ENCODE results near the gene RCE1.

DNA sequence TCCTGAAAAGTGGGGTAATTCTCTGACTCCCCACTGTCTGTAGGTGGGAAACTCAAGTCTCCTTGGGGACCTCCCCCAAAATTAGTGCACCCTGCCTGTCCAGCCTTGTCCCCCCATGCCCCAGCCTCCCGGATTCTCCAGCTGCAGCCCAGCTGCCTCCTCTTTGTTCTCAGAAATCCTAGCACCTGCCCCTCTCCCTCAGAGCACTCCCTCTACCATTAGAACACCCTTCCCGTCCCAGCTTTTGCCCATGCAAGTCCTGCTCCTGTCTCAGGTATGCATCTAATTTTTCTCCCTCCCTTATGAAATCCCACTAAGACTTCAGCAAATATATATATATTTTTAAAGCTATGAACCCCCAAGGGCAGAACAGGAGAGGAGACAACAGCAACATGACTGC, 50.9 kb downstream of the RCE1 start:
- no peak for TF ChIP-seq SPI1 (IDR thresholded peaks at IDR 0.05; ENCODE audit: borderline replicate concordance, low read depth)
- TF ChIP-seq, protein P1, sequence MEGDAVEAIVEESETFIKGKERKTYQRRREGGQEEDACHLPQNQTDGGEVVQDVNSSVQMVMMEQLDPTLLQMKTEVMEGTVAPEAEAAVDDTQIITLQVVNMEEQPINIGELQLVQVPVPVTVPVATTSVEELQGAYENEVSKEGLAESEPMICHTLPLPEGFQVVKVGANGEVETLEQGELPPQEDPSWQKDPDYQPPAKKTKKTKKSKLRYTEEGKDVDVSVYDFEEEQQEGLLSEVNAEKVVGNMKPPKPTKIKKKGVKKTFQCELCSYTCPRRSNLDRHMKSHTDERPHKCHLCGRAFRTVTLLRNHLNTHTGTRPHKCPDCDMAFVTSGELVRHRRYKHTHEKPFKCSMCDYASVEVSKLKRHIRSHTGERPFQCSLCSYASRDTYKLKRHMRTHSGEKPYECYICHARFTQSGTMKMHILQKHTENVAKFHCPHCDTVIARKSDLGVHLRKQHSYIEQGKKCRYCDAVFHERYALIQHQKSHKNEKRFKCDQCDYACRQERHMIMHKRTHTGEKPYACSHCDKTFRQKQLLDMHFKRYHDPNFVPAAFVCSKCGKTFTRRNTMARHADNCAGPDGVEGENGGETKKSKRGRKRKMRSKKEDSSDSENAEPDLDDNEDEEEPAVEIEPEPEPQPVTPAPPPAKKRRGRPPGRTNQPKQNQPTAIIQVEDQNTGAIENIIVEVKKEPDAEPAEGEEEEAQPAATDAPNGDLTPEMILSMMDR (IDR thresholded peaks at IDR 0.05; ENCODE audit: insufficient read depth, low read length), result no peak
- TF ChIP-seq, protein P2, sequence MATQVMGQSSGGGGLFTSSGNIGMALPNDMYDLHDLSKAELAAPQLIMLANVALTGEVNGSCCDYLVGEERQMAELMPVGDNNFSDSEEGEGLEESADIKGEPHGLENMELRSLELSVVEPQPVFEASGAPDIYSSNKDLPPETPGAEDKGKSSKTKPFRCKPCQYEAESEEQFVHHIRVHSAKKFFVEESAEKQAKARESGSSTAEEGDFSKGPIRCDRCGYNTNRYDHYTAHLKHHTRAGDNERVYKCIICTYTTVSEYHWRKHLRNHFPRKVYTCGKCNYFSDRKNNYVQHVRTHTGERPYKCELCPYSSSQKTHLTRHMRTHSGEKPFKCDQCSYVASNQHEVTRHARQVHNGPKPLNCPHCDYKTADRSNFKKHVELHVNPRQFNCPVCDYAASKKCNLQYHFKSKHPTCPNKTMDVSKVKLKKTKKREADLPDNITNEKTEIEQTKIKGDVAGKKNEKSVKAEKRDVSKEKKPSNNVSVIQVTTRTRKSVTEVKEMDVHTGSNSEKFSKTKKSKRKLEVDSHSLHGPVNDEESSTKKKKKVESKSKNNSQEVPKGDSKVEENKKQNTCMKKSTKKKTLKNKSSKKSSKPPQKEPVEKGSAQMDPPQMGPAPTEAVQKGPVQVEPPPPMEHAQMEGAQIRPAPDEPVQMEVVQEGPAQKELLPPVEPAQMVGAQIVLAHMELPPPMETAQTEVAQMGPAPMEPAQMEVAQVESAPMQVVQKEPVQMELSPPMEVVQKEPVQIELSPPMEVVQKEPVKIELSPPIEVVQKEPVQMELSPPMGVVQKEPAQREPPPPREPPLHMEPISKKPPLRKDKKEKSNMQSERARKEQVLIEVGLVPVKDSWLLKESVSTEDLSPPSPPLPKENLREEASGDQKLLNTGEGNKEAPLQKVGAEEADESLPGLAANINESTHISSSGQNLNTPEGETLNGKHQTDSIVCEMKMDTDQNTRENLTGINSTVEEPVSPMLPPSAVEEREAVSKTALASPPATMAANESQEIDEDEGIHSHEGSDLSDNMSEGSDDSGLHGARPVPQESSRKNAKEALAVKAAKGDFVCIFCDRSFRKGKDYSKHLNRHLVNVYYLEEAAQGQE (IDR thresholded peaks at IDR 0.05; ENCODE audit: insufficient replicate concordance, low read depth), result no peak

Measured in HL-60 (cell line).